NOMO-1 treated with dmso at 0.1 percent for 144 hours (cell line): ENCODE measurements around the gene MREG.
A peak's percentile ranks its signal among the peaks of the same experiment; 100 is the strongest.

Experiments used
- DNase-seq: peaks from one replicate; lab custom pipeline; 2025; ENCODE audit not compliant: unreplicated experiment; lab: John Stamatoyannopoulos, UW

MREG gene, protein sequence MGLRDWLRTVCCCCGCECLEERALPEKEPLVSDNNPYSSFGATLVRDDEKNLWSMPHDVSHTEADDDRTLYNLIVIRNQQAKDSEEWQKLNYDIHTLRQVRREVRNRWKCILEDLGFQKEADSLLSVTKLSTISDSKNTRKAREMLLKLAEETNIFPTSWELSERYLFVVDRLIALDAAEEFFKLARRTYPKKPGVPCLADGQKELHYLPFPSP

DNA sequence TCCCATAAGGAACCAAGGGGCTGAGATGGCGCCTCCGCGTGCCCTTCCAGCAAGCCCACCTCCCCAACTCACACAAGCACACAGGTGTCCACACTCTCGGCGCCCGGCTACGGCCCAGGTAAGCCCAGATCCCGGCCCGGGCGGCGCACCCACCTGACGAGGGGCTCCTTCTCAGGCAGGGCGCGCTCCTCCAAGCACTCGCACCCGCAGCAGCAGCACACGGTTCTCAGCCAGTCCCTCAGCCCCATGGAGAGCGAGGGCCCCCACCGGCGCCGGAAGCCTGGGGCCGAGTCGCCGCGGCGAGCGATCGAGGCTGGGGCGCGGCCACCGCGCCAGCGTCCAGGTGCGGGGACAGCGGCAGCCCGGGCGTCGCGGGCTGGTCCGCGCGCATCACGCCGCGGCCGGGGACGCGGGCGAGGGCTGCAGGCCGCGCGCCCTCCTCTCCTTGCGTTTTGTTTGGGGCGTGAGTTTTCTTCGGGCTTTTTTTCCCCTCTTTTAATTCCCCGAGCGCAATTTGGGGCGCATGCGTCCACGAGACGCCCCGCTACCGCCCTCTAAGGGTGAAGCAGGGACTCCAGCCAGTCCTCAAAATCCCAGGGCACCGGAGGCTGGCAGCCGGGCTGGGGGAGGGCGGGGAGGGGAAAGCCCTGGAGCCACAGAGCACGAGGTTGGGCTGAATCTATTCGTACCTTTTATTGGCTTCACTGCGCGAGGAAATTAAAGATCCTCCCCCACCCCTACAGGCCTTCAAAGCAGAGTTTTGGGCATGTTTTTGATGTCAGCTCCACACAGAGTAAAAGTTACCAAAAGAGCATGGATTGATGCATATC is at the start of gene MREG:
TSS of gene MREG (minus strand) at position 472 of the 830 bp plus-strand sequence. CDS start at position 248, 224 bp downstream.
- DNase-seq, result peak; percentile 55

DNA sequence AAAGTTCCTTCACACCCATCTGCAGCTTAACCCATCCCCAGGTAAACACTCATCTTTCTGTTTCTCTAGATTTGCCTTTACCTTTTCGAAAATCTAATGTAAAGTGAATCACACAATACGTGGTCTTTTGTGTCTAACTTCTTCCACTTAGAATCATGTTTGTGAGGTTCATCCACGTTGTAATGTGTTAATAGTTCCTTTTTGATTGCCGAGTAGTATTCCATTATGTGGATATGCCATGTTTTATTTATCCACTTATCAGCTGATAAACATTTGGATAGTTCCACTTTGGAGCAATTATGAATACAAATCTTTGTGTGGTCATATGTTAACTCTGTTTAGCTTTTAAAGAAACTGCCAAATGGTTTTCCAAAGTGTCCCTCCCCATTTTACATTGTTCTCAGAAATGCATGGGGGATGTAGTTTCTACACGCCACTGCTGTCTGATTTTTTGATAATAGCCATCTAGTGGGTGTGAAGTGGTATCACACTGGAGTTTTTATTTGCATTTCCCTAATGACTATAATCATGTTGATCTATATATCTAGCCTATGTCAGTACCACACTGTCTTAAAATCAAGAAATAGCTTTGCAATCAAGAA is 46.0 kb upstream of the MREG start:
- DNase-seq, result no peak

DNA sequence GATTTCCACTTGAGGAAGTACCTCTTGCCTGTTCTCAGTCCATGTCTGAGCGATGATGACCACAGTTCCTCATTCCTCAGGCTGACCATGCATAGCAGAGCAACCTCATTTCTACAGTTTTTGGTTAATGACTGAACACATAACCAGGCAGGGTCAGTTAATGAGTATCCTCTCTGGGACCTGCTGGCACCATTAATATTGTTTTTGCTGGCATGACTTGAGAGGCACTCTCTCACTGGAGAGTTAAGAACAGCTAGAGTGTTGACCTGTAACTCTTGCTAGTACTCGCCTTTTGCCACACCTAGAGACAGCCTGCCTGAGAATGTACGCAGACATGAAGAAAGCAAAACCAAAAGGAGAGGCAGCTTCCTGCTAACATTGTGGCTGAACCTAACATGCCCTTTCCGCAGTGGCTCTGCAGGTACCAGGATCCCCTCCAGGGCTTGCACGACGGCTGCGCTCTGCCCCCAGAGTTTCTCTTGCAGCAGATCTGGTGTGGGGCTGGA is 44.4 kb upstream of the MREG start:
- peak; percentile 40 for DNase-seq

DNA sequence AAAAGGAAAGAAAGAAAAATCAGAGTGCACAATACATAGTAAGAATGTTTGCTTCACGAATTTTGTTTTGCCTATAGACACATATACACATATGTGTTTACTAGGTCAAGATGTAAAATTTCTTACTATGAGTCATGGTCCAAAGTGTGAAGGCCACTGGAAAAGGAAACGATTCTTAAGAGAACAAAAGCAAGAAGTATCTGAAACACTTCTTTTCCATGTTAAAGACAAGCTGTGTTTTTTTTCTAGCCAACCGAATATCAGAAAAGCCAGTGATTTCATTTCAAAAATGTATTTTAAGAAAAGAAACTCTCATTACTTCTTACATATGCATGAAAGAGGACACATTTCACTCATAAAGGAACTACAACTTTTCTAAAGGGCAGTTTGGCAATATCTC is 43.4 kb upstream of the MREG start:
- DNase-seq, result no peak

DNA sequence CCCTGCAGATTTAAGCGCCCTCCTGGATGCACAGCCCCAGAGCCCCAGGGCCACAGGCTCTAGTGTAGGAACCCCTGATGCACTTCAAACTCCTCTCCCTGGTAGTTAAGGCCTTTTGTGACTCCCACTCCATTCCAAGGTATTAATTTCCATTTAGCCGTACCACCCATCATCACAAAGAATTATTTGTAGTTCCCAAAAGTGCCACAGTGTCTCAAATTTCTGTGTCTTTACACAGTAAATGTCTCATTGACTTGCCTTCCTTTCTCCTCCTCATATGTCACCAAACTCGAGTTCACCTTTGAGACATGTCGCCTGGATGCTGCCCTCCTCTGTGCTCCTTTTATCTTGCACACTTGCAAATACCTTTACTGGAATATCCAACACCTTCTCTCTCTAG is 42.3 kb upstream of the MREG start:
- no peak for DNase-seq

DNA sequence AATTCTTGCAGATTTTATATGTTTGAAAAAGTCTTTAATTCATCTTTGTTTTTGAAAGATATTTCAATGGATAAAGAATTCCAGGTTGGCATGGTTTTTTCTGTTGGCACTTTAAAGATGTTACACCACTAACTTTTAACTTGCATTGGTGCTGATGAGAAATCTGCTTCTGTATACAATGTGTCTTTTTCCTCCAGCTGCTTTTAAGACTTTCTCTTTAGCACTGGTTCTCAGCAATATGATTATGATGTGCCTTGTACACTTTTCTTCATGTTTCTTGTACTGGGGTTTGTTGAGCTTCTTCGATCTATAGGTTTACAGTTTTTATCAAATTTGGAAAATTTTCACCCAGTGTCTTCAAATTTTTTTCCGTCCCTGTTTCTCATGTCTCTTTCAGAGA is 39.1 kb upstream of the MREG start:
- no peak for DNase-seq

DNA sequence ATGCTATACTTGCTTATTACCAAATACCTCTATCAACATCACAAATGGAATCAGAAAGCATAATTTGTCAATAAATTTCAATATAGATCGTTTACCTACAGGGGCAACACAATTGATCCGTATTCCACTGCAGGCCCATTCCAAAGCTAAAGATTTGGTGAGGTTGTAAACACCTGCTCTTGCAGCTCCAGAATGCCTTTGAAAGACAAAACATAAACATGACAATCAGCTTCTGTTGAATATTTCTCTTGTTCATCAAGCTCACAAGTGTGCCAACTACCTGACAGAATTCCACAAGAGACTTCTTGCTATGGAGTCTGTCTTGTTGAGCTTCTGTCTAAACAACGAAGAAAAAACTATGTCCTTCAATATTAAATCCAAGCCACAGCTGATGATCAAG is 38.0 kb upstream of the MREG start:
- DNase-seq, result no peak

DNA sequence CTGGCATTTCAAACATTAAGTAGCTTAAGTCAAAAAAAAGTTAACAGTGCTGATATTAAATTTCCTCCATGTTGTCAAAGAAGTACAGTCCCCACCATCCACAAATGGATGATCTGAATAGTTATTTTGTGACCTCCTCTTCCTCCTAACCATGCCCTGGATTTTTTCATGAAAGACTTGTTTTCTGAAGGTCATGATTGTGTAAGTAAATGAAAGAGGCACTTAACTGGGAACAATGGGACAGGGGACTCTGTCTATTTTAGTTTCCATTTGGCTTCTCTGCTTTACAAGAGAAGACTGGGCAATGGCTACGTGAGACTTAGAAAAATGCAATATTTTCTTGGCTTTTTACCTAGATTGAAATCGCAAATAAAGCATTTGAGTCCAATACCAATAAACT is 36.1 kb upstream of the MREG start:
- no peak for DNase-seq

DNA sequence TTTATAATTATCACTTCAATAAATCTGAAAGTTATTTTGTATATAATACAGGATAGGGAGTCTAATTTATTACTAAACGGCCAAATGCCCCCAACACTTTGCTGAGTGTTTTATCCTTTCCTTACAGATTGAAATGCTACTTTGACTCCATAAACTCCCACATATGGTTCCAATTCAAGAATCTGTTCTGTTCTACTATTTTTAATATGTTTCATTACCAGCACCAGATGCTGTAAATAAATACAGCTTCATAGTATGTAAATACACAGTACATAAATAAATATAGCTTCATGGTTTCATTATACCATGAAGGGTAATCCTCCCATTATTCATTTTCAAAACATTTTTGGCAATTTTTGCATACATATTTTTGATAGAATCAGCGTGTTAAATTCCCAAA is 34.0 kb upstream of the MREG start:
- no peak for DNase-seq

DNA sequence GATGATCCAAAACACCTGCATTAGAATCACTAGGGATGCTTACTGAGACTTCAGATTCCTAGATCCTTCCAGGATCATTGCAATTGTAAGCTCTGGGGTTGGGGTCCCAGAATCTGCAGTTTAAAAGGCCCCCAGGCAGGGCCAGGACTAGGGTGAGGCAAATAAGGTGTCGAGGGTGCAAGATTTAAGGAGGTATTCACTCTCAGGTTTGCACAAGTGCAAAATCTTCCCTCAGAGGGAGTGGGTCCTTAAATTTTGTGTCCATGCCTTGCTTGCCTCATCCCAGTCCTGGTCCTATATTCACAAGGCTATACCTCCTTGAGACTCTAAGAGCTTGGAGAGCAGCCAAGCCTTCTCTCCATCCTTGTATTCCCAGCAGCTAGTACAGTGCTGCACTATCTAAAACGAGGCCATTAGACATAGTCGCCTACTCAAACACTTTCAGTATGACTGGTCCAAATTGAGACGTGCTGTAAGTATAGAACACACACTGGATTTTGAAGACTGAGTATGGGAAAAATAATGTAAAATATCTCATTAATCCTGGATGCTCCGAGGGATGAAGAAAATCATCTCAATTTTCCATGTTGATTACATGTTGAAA is 31.6 kb upstream of the MREG start:
- DNase-seq, result no peak

DNA sequence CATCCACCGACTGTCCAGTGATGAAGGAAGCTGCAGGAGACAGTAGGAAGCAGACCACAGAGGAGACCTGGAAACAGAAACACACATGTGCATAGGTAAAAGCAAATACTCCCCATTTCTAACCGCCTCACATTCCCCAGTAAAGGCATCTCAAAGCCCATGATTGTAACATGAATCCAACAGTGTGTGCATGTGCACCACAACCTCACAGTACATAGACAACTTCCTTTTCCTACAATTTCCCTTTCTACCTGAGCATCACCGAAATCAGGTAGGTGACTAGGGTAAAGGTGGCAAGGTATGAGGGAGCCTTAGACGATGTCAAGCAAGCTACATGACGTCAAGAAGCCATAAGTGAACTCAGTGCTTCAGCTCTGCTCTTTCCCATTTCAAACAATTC is 30.6 kb upstream of the MREG start:
- DNase-seq, result no peak

DNA sequence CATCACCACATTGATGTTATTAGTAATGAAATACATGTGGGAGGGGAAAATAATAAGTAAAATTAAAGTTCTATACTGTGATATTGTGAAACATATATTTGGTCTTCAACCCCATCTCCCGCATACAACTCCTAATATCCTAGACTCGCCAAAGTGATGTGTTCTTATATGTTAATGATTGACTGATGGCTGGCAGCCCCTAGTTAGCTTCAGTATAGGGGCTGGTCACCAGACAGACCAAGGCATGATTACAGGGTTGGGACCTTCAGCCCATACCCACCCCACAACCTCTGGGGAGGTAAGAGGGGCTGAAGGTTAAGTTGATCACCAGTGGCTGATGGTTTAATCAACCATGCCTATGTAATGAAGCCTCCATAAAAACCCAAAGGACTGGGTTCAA is 28.1 kb upstream of the MREG start:
- DNase-seq, result no peak

DNA sequence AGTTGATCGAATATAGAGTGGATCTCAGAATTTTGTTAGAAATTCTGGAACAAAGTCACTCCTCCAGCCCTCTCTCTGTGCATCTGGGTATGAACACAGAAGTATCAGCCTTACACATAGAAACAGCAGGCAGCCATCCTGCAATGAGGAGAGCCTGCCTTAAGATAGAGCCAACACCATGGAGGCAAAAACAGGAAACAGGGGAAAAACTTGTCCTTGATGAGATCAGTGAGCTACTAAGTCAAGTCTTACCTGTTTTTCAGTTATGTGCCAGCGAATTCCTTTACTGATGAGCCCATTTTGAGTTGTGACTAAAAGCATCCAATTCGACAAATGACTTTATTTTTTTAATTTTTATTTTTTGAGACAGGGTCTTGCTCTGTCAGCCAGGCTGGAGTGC is 26.6 kb upstream of the MREG start:
- no peak for DNase-seq

DNA sequence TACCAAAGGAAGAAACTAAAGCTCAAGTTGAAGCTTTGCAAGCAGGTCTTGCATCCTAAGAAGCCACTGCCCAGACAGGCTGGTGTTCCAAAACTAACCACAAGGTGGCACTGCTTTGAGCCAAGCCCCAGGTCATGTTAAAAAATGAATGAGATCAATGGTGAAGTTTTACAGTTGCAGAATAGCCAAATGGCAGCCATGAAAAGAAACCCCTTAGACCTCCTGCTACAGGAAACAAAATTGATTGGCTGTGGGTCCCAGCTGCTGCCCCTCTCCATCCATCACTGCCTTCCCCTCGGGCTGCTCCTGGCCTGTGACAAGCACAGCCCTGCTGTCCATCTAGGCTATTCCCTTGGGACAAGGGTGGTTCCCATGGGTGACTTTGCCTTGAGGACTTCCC is 20.7 kb upstream of the MREG start:
- peak; percentile 18 for DNase-seq

DNA sequence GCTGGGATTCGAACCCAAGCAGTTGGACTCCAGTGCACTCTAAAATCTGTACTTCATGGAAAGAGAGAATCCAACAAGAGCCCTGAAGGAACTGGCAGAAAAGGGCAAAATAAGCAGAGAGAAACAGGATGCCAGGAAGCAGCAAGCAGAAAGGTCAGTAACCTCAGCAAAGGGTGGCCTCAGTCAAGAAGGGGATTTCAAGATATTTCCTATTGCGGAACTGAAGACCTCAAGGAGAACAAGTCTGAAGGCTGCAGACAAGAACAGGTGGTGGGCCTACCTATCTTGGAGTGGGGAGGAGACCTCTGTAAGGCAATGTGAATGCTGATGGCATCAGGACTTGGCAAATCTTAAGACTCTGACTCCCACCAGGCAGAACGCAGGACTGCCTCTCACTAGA is 20.1 kb upstream of the MREG start:
- DNase-seq, result no peak

DNA sequence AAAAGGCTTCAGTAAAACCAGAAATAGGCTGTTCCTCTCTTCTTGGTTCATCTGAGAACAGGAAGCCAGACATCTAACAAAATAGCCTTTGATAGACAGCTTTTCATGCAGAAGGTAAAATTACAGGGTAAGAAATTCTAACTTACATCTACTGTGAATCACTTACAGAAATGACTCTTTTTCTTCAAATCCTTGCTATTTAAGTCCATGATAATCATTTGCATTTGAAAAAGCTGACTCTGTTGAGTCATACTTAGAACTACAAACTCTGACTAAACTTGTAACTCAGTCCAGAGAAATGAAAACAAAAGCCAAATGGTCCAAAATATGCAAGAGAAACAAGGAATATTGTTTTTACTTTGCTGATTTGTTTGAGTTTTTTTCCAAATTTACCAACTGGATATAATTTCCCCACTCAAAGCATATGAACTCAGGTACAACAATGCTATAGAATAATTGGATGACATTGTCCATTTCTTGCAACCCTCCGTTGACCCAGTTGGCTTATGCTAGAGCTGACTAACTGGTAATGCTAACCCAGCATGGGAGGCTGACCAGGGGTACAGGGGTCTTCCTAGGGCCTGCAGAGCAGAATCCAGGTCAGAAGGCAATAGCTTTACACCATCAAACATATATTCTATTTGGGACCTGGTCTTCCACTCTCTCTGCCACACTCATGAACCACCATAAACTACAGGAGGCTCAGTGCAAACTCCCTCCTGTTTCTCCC is 18.8 kb upstream of the MREG start:
- no peak for DNase-seq

DNA sequence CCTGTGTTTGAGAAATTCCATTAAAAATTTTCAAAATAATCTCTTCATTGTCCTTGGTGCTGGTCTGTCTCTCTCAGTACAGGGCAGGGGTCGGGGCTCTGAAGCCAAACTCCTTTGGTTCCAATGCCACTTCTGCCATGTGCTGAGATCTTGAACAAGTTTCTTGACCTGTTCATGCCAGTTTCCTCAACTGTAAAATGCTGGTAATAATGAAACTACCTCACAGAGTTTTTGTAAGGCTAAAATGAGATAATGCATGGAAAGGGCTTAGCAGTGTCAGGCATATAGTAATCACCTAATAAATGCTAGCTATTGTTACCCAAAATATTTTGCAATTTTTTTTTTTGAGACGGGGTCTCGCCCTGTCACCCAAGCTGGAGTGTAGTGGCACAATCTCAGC is 16.9 kb upstream of the MREG start:
- no peak for DNase-seq

DNA sequence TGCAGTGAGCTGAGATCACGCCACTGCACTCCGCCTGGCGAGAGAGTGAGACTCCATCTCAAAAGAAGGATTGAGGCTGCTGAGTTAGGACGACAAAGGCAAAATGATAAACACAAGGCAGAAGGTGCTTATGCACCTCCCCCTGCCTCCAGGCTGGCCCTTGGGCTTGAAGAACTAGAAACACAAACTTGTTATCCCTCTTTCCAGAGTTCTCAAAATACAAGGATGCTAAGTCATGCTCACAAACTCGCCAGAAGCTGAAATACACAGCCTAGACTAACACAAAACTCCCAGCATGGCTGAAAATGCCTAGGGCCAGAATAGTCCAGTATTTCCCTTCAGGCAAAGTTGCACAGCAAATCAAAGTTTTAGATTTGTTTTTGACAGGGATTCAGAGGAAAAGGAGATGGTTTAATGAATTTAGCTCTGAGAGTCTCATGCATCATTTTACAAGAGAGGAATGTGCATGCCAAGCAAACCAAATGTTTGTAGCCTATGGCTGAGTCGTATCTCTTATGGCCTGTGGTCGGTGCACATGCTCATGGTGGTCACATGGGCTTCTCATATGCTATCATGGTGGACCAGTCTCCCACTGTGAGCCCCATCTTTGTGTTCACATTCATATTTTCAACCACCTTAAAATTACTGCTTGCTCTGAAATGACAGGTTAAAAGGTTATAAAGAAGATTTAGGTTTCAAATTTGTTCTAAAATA is 16.2 kb upstream of the MREG start:
- no peak for DNase-seq

DNA sequence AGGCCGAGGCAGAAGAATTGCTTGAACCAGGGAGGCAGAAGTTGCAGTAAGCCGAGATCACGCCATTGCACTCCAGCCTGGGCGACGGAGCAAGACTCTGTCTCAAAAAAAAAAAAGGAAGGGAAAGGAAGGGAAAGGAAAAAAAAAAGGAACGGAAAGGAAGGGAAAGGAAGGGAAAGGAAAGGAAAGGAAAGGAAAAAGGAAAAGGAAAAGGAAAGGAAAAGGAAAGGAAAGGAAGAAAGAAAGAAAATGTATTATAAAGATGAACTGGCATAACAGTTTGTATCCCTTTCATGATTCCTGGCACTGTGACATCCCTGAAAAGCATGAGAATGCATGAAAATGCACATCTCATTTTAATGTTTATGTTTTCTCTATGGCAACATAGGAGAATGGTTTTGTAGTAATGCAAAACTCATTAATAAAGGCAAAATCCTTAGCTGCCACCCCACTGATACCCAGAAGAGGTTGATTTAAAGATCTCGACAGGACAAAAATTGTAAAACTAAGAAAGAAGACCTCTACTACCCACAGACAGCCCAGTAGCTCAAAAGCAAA is 11.5 kb upstream of the MREG start:
- DNase-seq, result no peak

DNA sequence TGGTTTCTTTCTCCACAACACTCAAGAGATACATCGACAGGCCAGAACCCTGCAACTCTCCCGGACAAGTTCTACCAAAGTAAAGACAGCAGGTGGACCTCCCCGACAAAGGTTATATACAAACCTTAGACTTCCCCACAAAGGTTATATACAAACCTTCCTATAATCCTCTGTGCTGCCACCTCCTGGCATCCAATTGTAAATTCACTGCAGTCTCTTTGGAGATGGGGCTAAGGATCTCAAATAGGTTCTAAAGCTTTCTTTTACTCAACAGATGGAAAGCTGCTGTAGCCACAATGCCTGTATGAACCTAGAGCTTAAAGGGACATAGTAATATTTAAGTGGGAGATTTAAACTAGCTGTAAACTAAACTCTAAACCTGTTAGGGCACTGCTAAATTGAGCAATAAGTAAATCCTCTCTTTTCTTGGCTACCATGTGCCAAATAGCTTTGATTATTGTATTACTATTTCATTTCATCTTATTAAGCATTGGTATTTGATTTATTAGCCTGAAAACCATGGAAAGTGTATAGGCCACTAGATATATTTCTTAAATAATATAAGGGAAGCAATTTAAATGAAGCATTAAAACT is 9.8 kb upstream of the MREG start:
- DNase-seq, result no peak
